Spleen (tissue), 11 donors: ENCODE measurements around the gene ARHGEF7. TPM values are rescaled to one million over a fixed set of nuclear protein-coding genes. Genes with fewer than 3 reads are reported as not detected.

Source experiments
- DNase-seq: peaks from one replicate; pipeline ENCODE4 v3.0.0-alpha.2; 2020
- H3K27ac ChIP-seq, 8 donors: fragments of 200-600 bp; sonication (generic) in 7 of 8; 1 replicate in 4 of 8; 2 replicates in 4 of 8; pipeline versions ENCODE4 v1.5.0 to v1.8.0; 2016 to 2021; ENCODE audit warnings: inconsistent platforms in 4 of 8, mild to moderate bottlenecking in 4 of 8, moderate library complexity in 1 of 8
- H3K27me3 ChIP-seq, 7 donors: fragments of 200-600 bp; sonication (generic) in 6 of 7; replicated peaks in 1 of 7; 1 replicate in 4 of 7; 2 replicates in 3 of 7; pipeline versions ENCODE4 v1.5.0 to v1.8.0; 2016 to 2021; ENCODE audit warnings: inconsistent platforms in 3 of 7, mild to moderate bottlenecking in 1 of 7
- H3K36me3 ChIP-seq, 6 donors: fragments of 200-600 bp; sonication (generic) in 5 of 6; 1 replicate in 4 of 6; 2 replicates in 2 of 6; pipeline versions ENCODE4 v1.5.0 to v1.8.0; 2016 to 2021; ENCODE audit warnings: inconsistent platforms in 2 of 6
- H3K4me1 ChIP-seq, 6 donors: fragments of 200-600 bp; sonication (generic) in 5 of 6; 1 replicate in 3 of 6; 2 replicates in 3 of 6; pipeline versions ENCODE4 v1.5.0 to v1.8.0; 2016 to 2021; ENCODE audit warnings: inconsistent platforms in 3 of 6
- H3K4me3 ChIP-seq, 8 donors: fragments of 200-600 bp; sonication (generic) in 7 of 8; 1 replicate in 4 of 8; 2 replicates in 4 of 8; pipeline versions ENCODE4 v1.5.0 to v1.8.0; 2016 to 2021; ENCODE audit warnings: inconsistent platforms in 4 of 8, mild to moderate bottlenecking in 4 of 8, moderate library complexity in 2 of 8
- H3K9me3 ChIP-seq, 8 donors: fragments of 200-600 bp; sonication (generic) in 7 of 8; 1 replicate in 4 of 8; 2 replicates in 4 of 8; pipeline versions ENCODE4 v1.5.0 to v1.8.0; 2016 to 2021; ENCODE audit warnings: inconsistent platforms in 4 of 8
- CTCF ChIP-seq, 11 experiments: fragments of 200-600 bp in 7 of 11; fragments of 450-650 bp in 4 of 11; sonication (generic) in 4 of 11; IDR thresholded peaks in 8 of 11; conservative IDR thresholded peaks in 3 of 11; 1 replicate in 7 of 11; 2 replicates in 4 of 11; pipeline versions ENCODE4 v1.4.0 to v1.8.0; 2016 to 2021; ENCODE audit warnings: antibody characterized with exemption in 11 of 11, inconsistent platforms in 4 of 11, mild to moderate bottlenecking in 1 of 11
- POLR2A ChIP-seq, 3 donors: fragments of 450-650 bp; IDR thresholded peaks; one replicate each; pipeline ENCODE4 v1.5.1; 2017; ENCODE audit warnings: antibody characterized with exemption in 3 of 3, mild to moderate bottlenecking in 1 of 3
- POLR2AphosphoS5 ChIP-seq, 3 donors: sonication (generic); formaldehyde crosslinking; IDR thresholded peaks; one replicate each; pipeline ENCODE4 v1.5.1; 2017; ENCODE audit warnings: antibody characterized with exemption in 3 of 3
- WGBS, 5 donors: extraction: QIAGEN DNeasy Blood & Tissue Kit in 3 of 5; methylation state at CpG; one replicate each; pipeline versions ENCODE4 v1.1.5 to v1.1.7; 2013 to 2018; 5-methylcytosine and 5-hydroxymethylcytosine counted together
- intact Hi-C: fragments of 100-400 bp; cut with DNase I; formaldehyde crosslinking; loops from one replicate; pipeline ENCODE4 v1.15.0; 2023; ENCODE audit warnings: low total_unique reads
- polyA plus RNA-seq, 3 donors: library from polyadenylated mRNA; stranded (reverse); fragments of 200-250 nt; gene quantifications; one replicate each; pipeline ENCODE4 v1.2.1, GENCODE V29; 2013
- total RNA-seq, 7 donors: library from RNA; depleted of rRNA in 3 of 7; stranded (reverse); fragments of >200 nt in 3 of 7; fragmentation: NEBNext Ultra II Directional in 4 of 7; extraction: Animal tissue kit (Norgen Biotek cat#: 25700) in 4 of 7; gene quantifications; one replicate each; pipeline versions ENCODE4 v1.1.0 to v1.2.1, GENCODE V29; 2016 to 2021
- donor health status: healthy with polysubstance abuse.
- donor health status: DM: no; HTN: no; CAD: no; lungs with moderate emphysema.
- donor health status: DM: no; HTN: no; CAD: no.
- donor health status: Bipolar disorder and iron deficiency.
- donor health status: healthy.
- donor health status: DM: no; HTN: no; CAD: no.
- donor health status: DM: yes; HTN: yes; CAD: no.

ARHGEF7 gene
- total and polyA plus RNA-seq, 10 donors = 18.0 to 192 (median 114) TPM

GRCh38 chr13:111302045-111302726, 187.1 kb downstream of the ARHGEF7 start:
- no peak for DNase-seq
- Histone ChIP-seq H3K4me3 (no peak overlapping the region), H3K27me3 (no peaks in the 10 kb centered on the region), H3K9me3 (no peaks in the 10 kb centered on the region), H3K27ac (no peak overlapping the region), H3K36me3 (peaks cover 10 to 100% (median 74%) of the 10 kb centered on the region in 6 donors), H3K4me1 (peaks cover 0 to 6% (median 0%) of the 10 kb centered on the region in 6 donors)
- TF ChIP-seq CTCF (IDR thresholded peaks at IDR 0.05 in 8 of 11, conservative IDR thresholded peaks at IDR 0.05 in 3 of 11) (no peak), POLR2AphosphoS5 (IDR thresholded peaks at IDR 0.05) (peak in 2 of 3 donors; percentile 31 to 43)
- intact Hi-C loops = no loop called here
- WGBS, 5 donors = 95 to 98% (median 97%) methylated on average over 22 of the region's 22 CpGs

- H3K4me1 ChIP-seq = peaks cover 0 to 6% (median 0%) of the 10 kb centered on the region in 6 donors
- 95 to 98% (median 96%) methylated on average over 11 of the region's 11 CpGs for WGBS, 5 donors
- H3K27me3 ChIP-seq = no peaks in the 10 kb centered on the region
- no peak for TF ChIP-seq POLR2AphosphoS5 (IDR thresholded peaks at IDR 0.05)
- TF ChIP-seq CTCF (IDR thresholded peaks at IDR 0.05 in 8 of 11, conservative IDR thresholded peaks at IDR 0.05 in 3 of 11) = no peak
- TF ChIP-seq POLR2A (IDR thresholded peaks at IDR 0.05) = no peak
- H3K27ac ChIP-seq = no peak overlapping the region
- H3K36me3 ChIP-seq = peaks cover 10 to 100% (median 71%) of the 10 kb centered on the region in 6 donors
- H3K9me3 ChIP-seq = no peaks in the 10 kb centered on the region
- intact Hi-C loops = no loop called here
- H3K4me3 ChIP-seq = no peak overlapping the region
- DNase-seq = no peak
Observed at GRCh38 chr13:111303559-111303958, 188.4 kb downstream of the ARHGEF7 start.

- intact Hi-C loops = no loop called here
- H3K27ac ChIP-seq = peak overlapping the region in 1 of 8 donors; percentile 47
- no peaks in the 10 kb centered on the region for H3K9me3 ChIP-seq
- H3K27me3 ChIP-seq = no peaks in the 10 kb centered on the region
- H3K4me1 ChIP-seq = peaks cover 0 to 6% (median 0%) of the 10 kb centered on the region in 6 donors
- no peak overlapping the region for H3K4me3 ChIP-seq
- H3K36me3 ChIP-seq = peaks cover 10 to 100% (median 69%) of the 10 kb centered on the region in 6 donors
- TF ChIP-seq POLR2A (IDR thresholded peaks at IDR 0.05) (no peak), POLR2AphosphoS5 (IDR thresholded peaks at IDR 0.05) (peak; percentile 6 to 62 (median 62))
- 73 to 90% (median 85%) methylated on average over 15 of the region's 15 CpGs for WGBS, 5 donors
- no peak for DNase-seq
Observed at GRCh38 chr13:111304041-111304544, 189.0 kb downstream of the ARHGEF7 start.

DNA sequence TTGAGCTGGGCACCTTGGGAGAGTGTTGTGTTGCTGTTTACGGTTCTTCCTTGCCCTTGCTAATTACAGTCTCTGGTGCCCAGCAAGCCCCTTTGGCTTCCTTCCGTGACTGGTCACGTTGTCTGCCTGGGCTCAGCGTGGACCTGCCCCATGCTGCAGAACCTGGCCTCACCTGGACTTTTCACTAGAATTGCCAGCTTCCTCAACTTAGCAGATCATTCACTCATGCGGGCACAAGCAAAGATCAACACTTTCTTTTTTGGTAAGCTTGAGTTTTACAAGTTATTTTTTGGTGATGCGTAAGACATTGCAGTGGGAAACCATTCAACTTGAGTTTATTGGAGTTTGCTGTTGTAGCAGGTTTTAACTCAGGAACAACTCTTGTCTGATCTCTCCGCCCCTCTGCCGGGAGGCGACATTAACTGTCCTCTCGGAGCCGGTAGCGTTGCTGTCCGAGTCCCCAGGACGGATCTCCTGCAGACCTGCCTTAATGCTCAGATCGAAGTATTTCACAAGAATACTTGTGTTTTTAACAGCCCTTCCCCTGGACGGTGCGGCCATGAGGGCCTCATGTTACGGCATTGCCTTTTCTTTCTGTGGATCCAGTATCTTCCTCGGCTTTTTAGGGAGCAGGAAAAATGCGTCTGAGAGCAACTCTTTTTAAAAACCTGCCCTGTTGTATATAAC, 189.6 kb downstream of the ARHGEF7 start:
- DNase-seq = no peak
- Histone ChIP-seq H3K9me3 (no peaks in the 10 kb centered on the region), H3K27me3 (no peaks in the 10 kb centered on the region), H3K36me3 (peaks cover 10 to 95% (median 68%) of the 10 kb centered on the region in 6 donors), H3K4me1 (peaks cover 0 to 6% (median 0%) of the 10 kb centered on the region in 6 donors), H3K27ac (peak overlapping the region in 1 of 8 donors; percentile 47), H3K4me3 (no peak overlapping the region)
- TF ChIP-seq CTCF (IDR thresholded peaks at IDR 0.05 in 8 of 11, conservative IDR thresholded peaks at IDR 0.05 in 3 of 11) = no peak
- TF ChIP-seq POLR2AphosphoS5 (IDR thresholded peaks at IDR 0.05) = no peak
- no peak for TF ChIP-seq POLR2A (IDR thresholded peaks at IDR 0.05)
- 88 to 95% (median 95%) methylated on average over 20 of the region's 20 CpGs for WGBS, 5 donors
- intact Hi-C loops = no loop called here
